Gastrocnemius medialis (tissue), 4 donors: ENCODE measurements around the gene RNF224.

Experiments used
- CTCF ChIP-seq, 5 experiments: fragments of 450-650 bp in 3 of 5; fragments of 200-600 bp in 2 of 5; sonication (generic) in 2 of 5; IDR thresholded peaks in 4 of 5; conservative IDR thresholded peaks in 1 of 5; 1 replicate in 4 of 5; 2 replicates in 1 of 5; pipeline ENCODE4 v1.5.1; 2016 to 2019; ENCODE audit warnings: antibody characterized with exemption in 5 of 5, mild to moderate bottlenecking in 3 of 5, moderate library complexity in 3 of 5
- POLR2A ChIP-seq, 2 donors: fragments of 450-650 bp; IDR thresholded peaks; one replicate each; pipeline ENCODE4 v1.6.1; 2017; ENCODE audit warnings: antibody characterized with exemption in 2 of 2, mild to moderate bottlenecking in 2 of 2, moderate library complexity in 2 of 2

GRCh38 chr9:137186385-137186784 is 40.9 kb upstream of the RNF224 start:
- TF ChIP-seq CTCF (IDR thresholded peaks at IDR 0.05 in 4 of 5, conservative IDR thresholded peaks at IDR 0.05 in 1 of 5) = no peak
- no peak for TF ChIP-seq POLR2A (IDR thresholded peaks at IDR 0.05)
